DND-41 (cell line): Measurements from ENCODE around the gene ACTMAP.

ENCODE experiments used
- ATAC-seq: fragments of 200-7000 bp; cut with Tn5 transposase; 3 replicates; pipeline ENCODE4 v1.9.1; 2021; ENCODE audit warnings: low read depth; ENCODE audit not compliant: insufficient read depth
- DNase-seq: peaks from one replicate; pipeline ENCODE4 v3.0.0-alpha.2; 2020
- H2AFZ ChIP-seq: 2 replicates; pipeline ENCODE4 v1.6.0; 2012; ENCODE audit warnings: low read depth, low read length
- H3K27ac ChIP-seq: 2 replicates; pipeline ENCODE4 v1.5.1; 2012; ENCODE audit warnings: low read length, inconsistent platforms
- H3K27me3 ChIP-seq: fragments of 200-600 bp; sonication (generic); 2 replicates; pipeline ENCODE4 v1.6.0; 2012; ENCODE audit warnings: low read length, mild to moderate bottlenecking, inconsistent platforms; ENCODE audit not compliant: insufficient read depth, poor library complexity
- H3K36me3 ChIP-seq: 2 replicates; pipeline ENCODE4 v1.5.1; 2012; ENCODE audit warnings: low read length, inconsistent platforms; ENCODE audit not compliant: insufficient read depth
- H3K4me1 ChIP-seq: 2 replicates; pipeline ENCODE4 v1.5.1; 2012; ENCODE audit warnings: mild to moderate bottlenecking, low read length; ENCODE audit not compliant: insufficient read depth
- H3K4me2 ChIP-seq: 2 replicates; pipeline ENCODE4 v1.6.0; 2012; ENCODE audit warnings: mild to moderate bottlenecking, moderate library complexity, low read length, inconsistent platforms; ENCODE audit not compliant: insufficient read depth
- H3K4me3 ChIP-seq, 2 experiments: fragments of 200-600 bp in 1 of 2; shearing (Covaris generic) in 1 of 2; 2 replicates each; pipeline ENCODE4 v1.5.1; 2012 to 2016; ENCODE audit warnings: inconsistent platforms in 2 of 2, low read length in 2 of 2, mild to moderate bottlenecking in 2 of 2, low read depth in 1 of 2, moderate library complexity in 1 of 2
- H3K79me2 ChIP-seq: 2 replicates; pipeline ENCODE4 v1.6.0; 2012; ENCODE audit warnings: low read length, inconsistent platforms; ENCODE audit not compliant: insufficient read depth
- H3K9ac ChIP-seq: 2 replicates; pipeline ENCODE4 v1.6.0; 2012; ENCODE audit warnings: low read depth, mild to moderate bottlenecking, inconsistent platforms, low read length, moderate library complexity
- H3K9me3 ChIP-seq: 2 replicates; pipeline ENCODE4 v1.5.1; 2012; ENCODE audit warnings: low read length, moderate library complexity, mild to moderate bottlenecking, inconsistent platforms; ENCODE audit not compliant: insufficient read depth, severe bottlenecking
- H4K20me1 ChIP-seq: 2 replicates; pipeline ENCODE4 v1.6.0; 2012; ENCODE audit warnings: low read length; ENCODE audit not compliant: insufficient read depth
- CTCF ChIP-seq: IDR thresholded peaks from 2 replicates; pipeline ENCODE4 v1.5.1; 2012; ENCODE audit warnings: borderline replicate concordance, low read length, moderate library complexity, mild to moderate bottlenecking; ENCODE audit not compliant: poor library complexity, severe bottlenecking; ENCODE audit errors: extremely low read depth
- EZH2 ChIP-seq: IDR thresholded peaks from 3 replicates; pipeline ENCODE4 v1.6.1; 2012; ENCODE audit warnings: borderline replicate concordance, low read depth, mild to moderate bottlenecking, moderate library complexity, low read length, inconsistent platforms; ENCODE audit not compliant: severe bottlenecking

The ACTMAP gene

DNA sequence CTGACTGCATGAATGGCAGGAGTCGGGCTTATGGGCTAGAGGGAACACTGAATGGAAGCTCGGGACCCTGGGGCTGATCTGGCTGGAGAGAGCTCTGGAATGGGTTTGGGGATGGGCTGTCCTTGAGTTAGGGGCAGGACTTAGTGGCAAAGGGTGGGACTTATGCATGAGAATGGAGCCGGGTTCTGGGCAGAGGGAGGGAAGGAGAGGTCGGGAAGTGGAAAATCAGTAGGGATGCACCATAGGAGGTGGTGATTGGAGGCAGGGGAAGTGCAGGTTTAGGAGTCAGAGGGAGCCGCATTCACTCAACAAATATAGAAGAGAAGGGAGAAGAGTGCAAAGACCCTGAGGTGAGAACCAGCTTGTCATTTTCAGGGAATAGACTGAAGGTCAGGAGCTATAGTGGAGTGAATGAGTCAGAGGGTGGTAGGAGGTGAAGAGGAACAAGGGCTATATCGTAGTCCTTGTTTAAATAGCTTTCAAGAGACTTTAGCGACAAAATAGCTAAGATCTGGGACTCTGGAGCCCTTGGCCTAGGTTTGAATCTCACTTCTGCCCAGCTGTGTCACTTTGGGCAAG, 28.5 kb upstream of the ACTMAP start:
- Histone ChIP-seq H3K4me1 (peaks cover 21% of the 10 kb centered on the region), H3K36me3 (peaks cover 4% of the 10 kb centered on the region; the same call in 1 of the 2 replicates), H3K9me3 (no peaks in the 10 kb centered on the region), H3K79me2 (peaks cover 13% of the 10 kb centered on the region), H2AFZ (peak overlapping the region; percentile 70), H3K4me3 (peak overlapping the region; percentile 56 to 83; a peak in 3 of 4 replicates), H4K20me1 (peaks cover 8% of the 10 kb centered on the region; the same call in 1 of the 2 replicates), H3K27ac (peak overlapping the region; percentile 91), H3K4me2 (peak overlapping the region; percentile 92), H3K9ac (peak overlapping the region; percentile 79), H3K27me3 (no peaks in the 10 kb centered on the region)
- DNase-seq, result no peak
- no peak for ATAC-seq
- TF ChIP-seq CTCF (no peak), EZH2 (no peak)

GRCh38 chr19:40777937-40778705, 27.8 kb upstream of the ACTMAP start, which contains the start of gene RAB4B:
Gene RAB4B, plus strand, starts transcription at chr19:40778247. Its CDS starts 129 bp downstream, at chr19:40778376.
- H3K9me3 ChIP-seq, result no peaks in the 10 kb centered on the region
- peak; percentile 100 for DNase-seq
- peak within 1 kb of the TSS; percentile 86 for H2AFZ ChIP-seq
- H3K4me1 ChIP-seq, result peaks cover 21% of the 10 kb centered on the region
- peaks cover 8% of the 10 kb centered on the region; the same call in 1 of the 2 replicates for H4K20me1 ChIP-seq
- H3K27ac ChIP-seq, result peak within 1 kb of the TSS; percentile 95
- peak within 1 kb of the TSS; percentile 56 to 83; a peak in 3 of 4 replicates for H3K4me3 ChIP-seq
- H3K79me2 ChIP-seq, result peaks cover 13% of the 10 kb centered on the region
- peak within 1 kb of the TSS; percentile 79 for H3K9ac ChIP-seq
- TF ChIP-seq EZH2 (no peak), CTCF (no peak)
- no peaks in the 10 kb centered on the region for H3K27me3 ChIP-seq
- peaks cover 4% of the 10 kb centered on the region; the same call in 1 of the 2 replicates for H3K36me3 ChIP-seq
- ATAC-seq, result peak; percentile 79
- H3K4me2 ChIP-seq, result peak within 1 kb of the TSS; percentile 92

DNA sequence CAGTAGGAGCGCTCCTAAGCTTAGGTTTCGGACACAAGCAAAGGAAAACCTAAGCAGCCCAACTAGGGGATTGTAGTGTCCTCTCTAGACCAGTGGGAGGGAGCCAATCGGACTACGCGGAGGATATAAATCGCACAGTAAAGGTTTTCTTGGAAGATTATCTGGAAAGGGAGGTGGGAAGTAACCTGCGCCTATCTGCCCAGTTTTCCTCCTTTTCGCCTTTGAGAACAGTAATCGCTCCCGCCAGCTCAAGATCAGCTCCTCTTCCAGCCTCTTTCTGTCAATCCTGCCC, 27.3 kb upstream of the ACTMAP start:
- ATAC-seq, result no peak
- Histone ChIP-seq H3K4me2 (peak overlapping the region; percentile 68), H3K9me3 (no peaks in the 10 kb centered on the region), H2AFZ (peak overlapping the region; percentile 86), H3K27ac (peak overlapping the region; percentile 95), H3K27me3 (no peaks in the 10 kb centered on the region), H3K9ac (peak overlapping the region; percentile 79), H3K36me3 (peaks cover 4% of the 10 kb centered on the region; the same call in 1 of the 2 replicates), H3K79me2 (peaks cover 13% of the 10 kb centered on the region), H3K4me3 (peak overlapping the region; percentile 15 to 83; a peak in 3 of 4 replicates), H3K4me1 (peaks cover 21% of the 10 kb centered on the region), H4K20me1 (peaks cover 8% of the 10 kb centered on the region; the same call in 1 of the 2 replicates)
- TF ChIP-seq CTCF (no peak), EZH2 (no peak)
- no peak for DNase-seq
